Measurements from ENCODE around the gene SLC9A7.
A peak's percentile ranks its signal among the peaks of the same experiment; 100 is the strongest.
"Not testable (repeated sequence)": the region's sequence is repeated elsewhere in the genome, so short reads cannot be mapped to it uniquely, and the experiment has no call there.

SLC9A7 gene
- total RNA-seq: 18.0 to 38.2 reads per million in 2 donors

DNA sequence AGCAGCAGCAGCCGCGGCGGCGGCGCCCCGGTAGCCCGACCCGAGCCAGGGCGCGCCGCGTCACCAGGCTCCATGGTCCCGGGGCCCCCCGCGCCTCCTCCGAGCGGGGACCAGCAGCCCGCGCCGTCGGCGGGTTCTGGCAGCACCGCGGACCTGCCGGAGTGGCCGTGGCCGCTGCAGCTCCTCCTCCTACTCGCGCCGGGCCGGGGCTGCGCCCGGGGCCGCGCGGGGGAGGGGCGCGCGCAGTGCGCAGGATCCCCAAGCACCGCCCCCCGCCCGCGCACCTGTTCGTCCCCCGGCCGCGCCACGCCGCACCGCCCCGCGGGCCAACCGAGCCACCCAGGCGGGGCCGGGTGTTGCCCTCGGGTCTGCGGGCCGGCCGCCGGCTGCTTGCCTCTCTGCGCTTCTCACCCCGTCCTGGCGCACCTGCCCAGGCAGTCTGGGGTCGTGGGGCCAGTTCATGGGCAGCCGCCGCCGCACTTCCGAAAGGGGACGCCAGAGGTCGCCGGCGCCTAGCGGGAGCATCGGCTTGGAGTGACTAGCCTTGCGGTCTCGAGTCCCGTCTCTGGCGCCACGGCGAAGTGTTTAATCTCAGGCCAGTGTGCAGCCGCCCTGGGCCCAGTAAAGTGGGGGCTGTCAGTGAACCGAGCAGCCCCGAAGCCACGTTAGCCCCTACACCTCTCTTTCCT is at the start of gene SLC9A7:
Gene SLC9A7, minus strand, starts transcription at position 163 of the 689 bp plus-strand sequence. Its CDS starts 89 bp downstream, at position 74.
- DNase-seq: peak; percentile 47

- no peak for DNase-seq
These were observed 46.4 kb upstream of the SLC9A7 start for GRCh38 chrX:46805270-46805669.

DNA sequence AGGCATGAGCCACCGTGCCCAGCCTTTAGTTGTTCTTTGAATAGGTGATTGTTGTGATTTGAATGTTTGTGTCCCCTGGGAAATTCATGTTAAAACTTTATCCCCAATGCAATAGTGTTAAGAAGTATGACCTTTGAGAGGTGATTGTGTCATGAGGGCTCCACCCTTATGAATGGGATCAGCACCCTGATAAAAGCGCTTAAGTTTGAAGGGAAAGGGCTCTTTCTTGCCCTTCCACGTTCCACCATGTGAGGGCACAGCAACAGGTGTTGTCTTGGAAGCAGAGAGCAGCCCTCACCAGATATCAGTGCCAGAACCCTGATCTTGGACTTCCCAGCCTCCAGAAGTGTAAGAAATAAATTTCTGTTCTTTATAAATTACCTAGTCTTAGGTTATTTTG is 44.2 kb upstream of the SLC9A7 start:
- DNase-seq: no peak

GRCh38 chrX:46796574-46797191 is 37.8 kb upstream of the SLC9A7 start:
- DNase-seq: no peak

DNA sequence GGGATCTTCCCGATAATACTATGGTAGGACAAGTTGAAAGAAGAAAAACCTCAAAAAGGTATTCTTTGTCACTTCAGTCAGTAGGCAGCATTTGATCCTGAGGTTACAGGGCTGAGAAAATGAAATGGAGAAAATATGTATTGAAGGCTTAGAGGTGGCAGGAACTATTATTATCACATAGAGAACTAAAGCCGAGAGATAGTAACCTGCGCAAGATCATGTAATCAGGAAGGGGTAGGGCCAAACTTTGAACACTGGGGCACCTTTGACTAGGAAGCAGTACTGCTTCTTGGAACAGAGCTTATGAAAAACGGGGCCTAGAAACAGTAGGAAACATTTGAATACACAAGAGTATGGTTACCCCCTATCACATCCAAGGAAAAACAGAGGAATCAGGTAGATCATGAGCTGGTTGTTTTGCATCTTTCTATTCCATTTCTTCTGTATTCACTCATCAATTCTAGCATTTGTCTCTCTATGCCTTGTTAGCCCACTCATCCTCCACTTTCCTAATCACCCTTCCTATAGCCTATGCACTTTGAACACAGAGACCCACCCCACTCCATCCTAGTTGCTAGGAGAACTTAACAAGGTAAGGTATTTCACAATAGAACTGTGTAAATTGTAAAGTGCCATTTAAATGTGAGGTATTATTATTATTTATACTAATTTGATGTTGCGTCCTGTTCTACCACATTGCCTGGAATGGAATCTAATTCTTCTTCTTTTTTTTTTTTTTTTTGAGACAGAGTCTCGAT is 34.6 kb upstream of the SLC9A7 start:
- DNase-seq: no peak

GRCh38 chrX:46792810-46793188 is 33.9 kb upstream of the SLC9A7 start:
- DNase-seq: no peak

- no peak for DNase-seq
These were observed 33.2 kb upstream of the SLC9A7 start for GRCh38 chrX:46791927-46792809.

DNA sequence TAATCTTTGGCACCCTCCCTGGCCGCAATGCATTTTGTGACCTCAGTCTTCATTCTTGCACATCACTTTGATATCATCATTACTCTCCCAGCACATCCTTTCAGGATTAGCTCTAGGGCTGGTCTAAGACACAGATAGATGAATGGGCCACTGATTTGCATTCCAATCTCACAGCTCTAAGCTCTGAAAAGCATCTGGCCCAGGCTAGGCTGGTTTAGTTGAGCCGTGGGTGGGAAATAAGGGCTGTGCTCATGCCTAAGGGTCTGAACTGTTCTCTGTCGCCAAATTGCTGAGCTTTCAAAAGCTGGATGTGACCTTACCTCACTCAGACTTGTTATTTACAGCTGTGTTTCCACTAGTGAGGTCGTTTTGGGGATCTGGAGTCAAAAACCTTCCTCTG is 30.0 kb upstream of the SLC9A7 start:
- DNase-seq: no peak

DNA sequence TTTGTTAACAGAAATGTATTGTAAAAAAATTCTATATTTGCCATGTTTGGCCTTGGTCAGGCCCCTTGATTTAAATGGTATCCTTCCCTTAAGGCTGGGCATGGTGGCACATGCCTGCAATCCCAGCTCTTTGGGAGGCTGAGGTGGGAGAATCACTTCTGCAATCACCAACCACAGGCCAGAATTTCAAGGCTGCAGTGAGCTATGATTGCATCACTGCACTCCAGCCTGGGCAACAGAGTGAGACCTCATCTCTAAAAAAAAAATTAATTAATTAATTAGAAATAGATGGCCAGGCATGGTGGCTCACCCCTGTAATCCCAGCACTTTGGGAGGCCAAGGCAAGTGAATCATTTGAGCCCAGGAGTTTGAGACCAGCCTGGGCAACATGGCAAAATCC is 25.5 kb upstream of the SLC9A7 start:
- not testable (repeated sequence) for DNase-seq

- DNase-seq: no peak
These were observed 23.1 kb upstream of the SLC9A7 start for GRCh38 chrX:46782034-46782433.

DNA sequence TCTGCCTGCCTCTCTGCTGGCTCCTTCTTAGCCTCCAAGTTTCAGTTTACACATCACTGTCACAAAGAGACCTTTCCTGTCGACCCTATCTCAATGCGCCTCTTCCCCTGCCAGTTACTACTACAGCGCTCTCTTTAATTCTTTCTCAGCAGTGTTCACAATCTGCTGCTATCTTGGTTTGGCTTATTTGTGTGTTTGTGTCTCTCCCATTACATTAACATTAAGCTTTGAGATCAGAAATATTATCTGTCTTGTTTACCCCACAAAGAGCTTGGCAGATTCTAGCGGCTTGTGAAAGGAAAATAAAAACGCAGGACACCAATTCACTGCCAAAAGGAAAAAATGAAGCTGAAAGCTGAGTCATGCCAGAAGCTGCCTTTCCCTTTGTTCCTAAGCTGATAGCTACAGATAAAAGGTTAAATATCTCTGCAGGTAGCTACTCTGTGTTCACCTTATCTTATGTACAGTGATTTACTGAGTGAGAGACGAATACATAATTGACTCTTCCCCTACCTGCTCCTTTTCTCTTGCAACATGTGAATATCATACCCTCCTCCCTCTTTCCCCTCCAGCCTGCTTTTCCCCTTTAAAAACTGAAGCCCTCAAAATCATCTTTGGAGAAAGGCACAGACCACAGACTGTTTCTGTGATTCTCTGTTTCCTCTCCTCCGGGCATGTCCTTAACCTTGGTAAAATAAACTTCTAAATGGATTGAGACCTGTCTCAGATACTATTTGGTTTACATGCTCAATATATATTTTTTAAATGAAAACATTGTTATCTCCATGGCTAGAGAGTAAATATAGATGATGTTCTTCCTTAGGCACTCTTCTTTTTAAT is 19.3 kb upstream of the SLC9A7 start:
- DNase-seq: no peak

DNA sequence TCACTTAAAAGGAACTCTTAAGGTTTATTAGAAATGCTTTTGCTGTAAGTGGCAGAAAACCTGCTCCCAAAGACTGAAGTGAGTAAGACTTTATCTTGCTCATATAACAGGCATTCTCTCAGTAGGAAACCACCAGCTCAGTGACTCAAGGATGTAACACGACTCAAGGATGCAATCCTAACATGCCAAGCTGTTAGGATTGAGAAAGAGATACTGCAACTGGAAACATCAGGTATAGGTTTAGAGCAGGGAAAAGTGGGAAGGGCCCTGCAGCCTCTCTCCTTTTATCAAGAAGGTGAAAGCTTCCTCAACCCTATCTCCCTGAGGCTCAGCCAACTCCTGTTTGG is 11.9 kb upstream of the SLC9A7 start:
- DNase-seq: no peak

- DNase-seq: no peak
These were observed 11.3 kb upstream of the SLC9A7 start for GRCh38 chrX:46770000-46770816.

GRCh38 chrX:46762963-46763362 is 4.0 kb upstream of the SLC9A7 start:
- no peak for DNase-seq

GRCh38 chrX:46759645-46759974 is 692 bp upstream of the SLC9A7 start:
- DNase-seq: no peak

DNA sequence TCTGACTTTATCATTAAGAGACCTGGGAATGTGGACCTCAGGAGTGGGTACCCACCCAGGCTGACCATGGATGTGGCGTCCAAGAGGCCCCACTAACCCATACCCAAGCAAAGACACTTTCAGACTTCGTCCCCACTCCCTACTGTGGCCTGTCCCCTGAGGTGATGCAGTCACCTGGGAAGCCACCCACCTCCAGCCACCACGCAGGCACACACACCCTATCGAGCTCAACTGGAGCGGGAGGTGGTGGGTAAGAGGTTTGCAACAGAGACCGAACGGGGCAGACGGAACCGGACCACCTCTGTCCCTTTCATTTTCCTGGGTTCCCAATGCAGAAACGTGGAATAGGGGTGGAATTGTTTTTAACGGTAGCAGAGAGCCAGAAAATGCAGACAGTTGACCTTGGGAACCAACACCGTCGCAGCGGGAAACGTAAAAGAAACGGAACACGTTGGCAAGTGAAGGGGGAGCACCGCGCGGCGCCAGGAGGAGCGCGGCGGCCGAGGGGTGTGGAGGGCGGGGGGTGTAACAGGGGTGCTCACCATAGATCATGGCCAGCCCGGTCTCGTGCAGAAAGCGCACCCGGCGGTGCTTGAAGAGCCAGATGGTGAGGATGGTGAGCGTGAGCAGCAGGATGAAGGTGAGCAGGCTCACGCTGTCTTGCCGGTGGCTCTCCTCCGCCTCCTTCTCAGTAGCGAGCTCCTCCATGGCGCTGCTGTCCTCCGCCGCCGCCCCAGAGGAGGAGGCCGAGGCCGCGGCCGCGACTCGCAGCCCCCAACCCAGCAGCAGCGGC is 559 bp downstream of the SLC9A7 start:
- no peak for DNase-seq

- no peak for DNase-seq
These were observed 1.3 kb downstream of the SLC9A7 start for GRCh38 chrX:46757593-46757992.

- DNase-seq: no peak
These were observed 1.9 kb downstream of the SLC9A7 start for GRCh38 chrX:46757052-46757451.

GRCh38 chrX:46755671-46756070 is 3.2 kb downstream of the SLC9A7 start:
- no peak for DNase-seq

DNA sequence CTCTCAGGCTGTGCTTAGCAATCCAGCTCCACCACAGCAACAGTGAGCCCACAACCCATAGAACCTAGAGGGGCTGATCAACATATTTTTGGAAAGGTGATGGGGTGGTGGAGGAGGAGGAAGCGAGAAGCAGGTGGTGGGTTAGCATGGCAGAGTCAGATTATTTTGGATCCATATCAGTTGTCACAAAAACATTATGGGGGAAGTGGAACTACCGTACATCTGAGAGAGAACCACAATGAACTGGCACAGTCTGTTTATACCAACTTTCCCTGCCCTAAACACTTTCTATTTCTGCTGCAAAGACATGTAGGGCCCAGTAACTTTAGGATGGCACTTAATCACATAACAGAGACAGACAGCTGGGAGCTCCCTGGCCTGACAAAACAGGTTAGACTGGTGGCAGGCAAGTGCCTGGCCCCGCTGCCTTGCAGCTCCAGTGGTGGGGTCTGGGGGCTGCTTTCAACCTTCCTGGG is 4.3 kb downstream of the SLC9A7 start:
- no peak for DNase-seq
